K562 (cell line): Measurements from ENCODE around the gene TEX9. TPM values are rescaled to one million over a fixed set of nuclear protein-coding genes. Genes with fewer than 3 reads are reported as not detected.

Source experiments
- AFF4 ChIP-seq: sonication (generic); formaldehyde crosslinking; IDR thresholded peaks from 2 replicates; pipeline ENCODE4 v1.8.0; 2023; ENCODE audit warnings: mild to moderate bottlenecking, missing genetic modification reagents
- ELF1 ChIP-seq: fragments of 200-800 bp; sonication (Bioruptor generic); IDR thresholded peaks from 2 replicates; pipeline ENCODE4 v1.6.1; 2016; ENCODE audit warnings: missing genetic modification characterization, missing compliant biosample characterization
- ESRRA ChIP-seq: fragments of 450-650 bp; IDR thresholded peaks from 2 replicates; pipeline ENCODE4 v1.6.1; 2014; ENCODE audit warnings: low read depth, mild to moderate bottlenecking, moderate library complexity, borderline replicate concordance
- FOXK2 ChIP-seq, 2 experiments: fragments of 450-650 bp; IDR thresholded peaks in 1 of 2; conservative IDR thresholded peaks in 1 of 2; 2 replicates each; pipeline ENCODE4 v1.6.1; 2016; ENCODE audit warnings: low read depth in 2 of 2, mild to moderate bottlenecking in 1 of 2
- GATAD2A ChIP-seq: fragments of 450-650 bp; IDR thresholded peaks from 2 replicates; pipeline ENCODE4 v1.6.1; 2017
- POLR2B ChIP-seq: fragments of 450-650 bp; IDR thresholded peaks from 2 replicates; pipeline ENCODE4 v1.6.1; 2018; ENCODE audit warnings: low read depth; ENCODE audit not compliant: partially characterized antibody
- TCF7 ChIP-seq: sonication (generic); IDR thresholded peaks from 2 replicates; pipeline ENCODE4 v1.6.1; 2016; ENCODE audit warnings: antibody characterized with exemption, borderline replicate concordance
- UBTF ChIP-seq, 2 experiments: IDR thresholded peaks; 2 replicates each; pipeline ENCODE4 v1.6.1; 2012; ENCODE audit warnings: improper control_type of control experiment in 2 of 2, low read depth in 2 of 2, low read length in 2 of 2, borderline replicate concordance in 1 of 2
- ZNF511 ChIP-seq: sonication (generic); formaldehyde crosslinking; IDR thresholded peaks from 2 replicates; pipeline ENCODE4 v1.8.0; 2022; ENCODE audit warnings: mild to moderate bottlenecking, missing genetic modification reagents
- polyA plus RNA-seq, 8 experiments: library from polyadenylated mRNA; depleted of rRNA in 4 of 8; stranded (reverse) in 5 of 8; unstranded in 3 of 8; fragments of >200 nt; fragmentation: Nextera tagmentation in 2 of 8; fragmentation: Illumina TruSeq in 1 of 8; extraction: Ambion mirVana in 2 of 8; extraction: Trizol in 1 of 8; gene quantifications; 2 replicates each; pipeline versions ENCODE4 v1.2.1 to v1.2.3, GENCODE V29; 2011 to 2014; ENCODE audit warnings: inconsistent platforms in 1 of 8, missing spikeins in 1 of 8
- total RNA-seq, 7 experiments: library from RNA; depleted of rRNA in 6 of 7; stranded (reverse); fragments of >200 nt in 6 of 7; fragmentation: Illumina TruSeq in 2 of 7; extraction: Trizol in 2 of 7; gene quantifications; 2 replicates each; pipeline versions ENCODE4 v1.2.1 to v1.2.3, GENCODE V29; 2011 to 2021; ENCODE audit warnings: low replicate concordance in 1 of 7
- TF ChIP-seq, protein P1 (sequence below), 2 experiments: fragments of 200-800 bp in 1 of 2; sonication (Bioruptor generic) in 1 of 2; sonication (generic) in 1 of 2; formaldehyde crosslinking in 1 of 2; IDR thresholded peaks in 1 of 2; conservative IDR thresholded peaks in 1 of 2; 2 replicates each; pipeline versions ENCODE4 v1.5.0 to v1.6.1; 2016 to 2020; ENCODE audit warnings: missing compliant biosample characterization in 1 of 2, missing genetic modification characterization in 1 of 2, missing genetic modification reagents in 1 of 2
- TF ChIP-seq, protein P2 (sequence below): IDR thresholded peaks from 2 replicates; pipeline ENCODE4 v1.6.1; 2011; ENCODE audit not compliant: insufficient read length; ENCODE audit errors: extremely low read depth
- TF ChIP-seq, protein P3 (sequence below): sonication (generic); formaldehyde crosslinking; IDR thresholded peaks from 2 replicates; pipeline ENCODE4 v1.8.1; 2022; ENCODE audit warnings: missing genetic modification reagents
- TF ChIP-seq, protein P4 (sequence below), 2 experiments: fragments of 450-650 bp in 1 of 2; sonication (generic) in 1 of 2; formaldehyde crosslinking in 1 of 2; IDR thresholded peaks in 1 of 2; conservative IDR thresholded peaks in 1 of 2; 2 replicates each; pipeline versions ENCODE4 v1.6.1 to v1.8.1; 2016 to 2023; ENCODE audit warnings: mild to moderate bottlenecking in 2 of 2, moderate library complexity in 2 of 2, inconsistent platforms in 1 of 2, missing genetic modification reagents in 1 of 2

TEX9 gene
- total and polyA plus RNA-seq, 9 of the 15 experiments (the other 6 are each of a cell fraction or from before 2014, with no cell fraction given), result 0.93 to 3.6 (median 2.4) TPM

- TF ChIP-seq ZNF511 (CRISPR knock-in tag), result no peak
- TF ChIP-seq ESRRA, result peak; percentile 81
- no peak for TF ChIP-seq UBTF (IDR thresholded peaks at IDR 0.05; ENCODE audit: borderline replicate concordance in 1 of 2, low read depth in 2 of 2, low read length in 2 of 2)
- TF ChIP-seq TCF7, result no peak
- TF ChIP-seq POLR2B, result no peak
- TF ChIP-seq, protein P1, sequence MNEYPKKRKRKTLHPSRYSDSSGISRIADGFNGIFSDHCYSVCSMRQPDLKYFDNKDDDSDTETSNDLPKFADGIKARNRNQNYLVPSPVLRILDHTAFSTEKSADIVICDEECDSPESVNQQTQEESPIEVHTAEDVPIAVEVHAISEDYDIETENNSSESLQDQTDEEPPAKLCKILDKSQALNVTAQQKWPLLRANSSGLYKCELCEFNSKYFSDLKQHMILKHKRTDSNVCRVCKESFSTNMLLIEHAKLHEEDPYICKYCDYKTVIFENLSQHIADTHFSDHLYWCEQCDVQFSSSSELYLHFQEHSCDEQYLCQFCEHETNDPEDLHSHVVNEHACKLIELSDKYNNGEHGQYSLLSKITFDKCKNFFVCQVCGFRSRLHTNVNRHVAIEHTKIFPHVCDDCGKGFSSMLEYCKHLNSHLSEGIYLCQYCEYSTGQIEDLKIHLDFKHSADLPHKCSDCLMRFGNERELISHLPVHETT (CRISPR knock-in tag; conservative IDR thresholded peaks at IDR 0.05 in 1 of 2, IDR thresholded peaks at IDR 0.05 in 1 of 2), result no peak
- TF ChIP-seq, protein P2, sequence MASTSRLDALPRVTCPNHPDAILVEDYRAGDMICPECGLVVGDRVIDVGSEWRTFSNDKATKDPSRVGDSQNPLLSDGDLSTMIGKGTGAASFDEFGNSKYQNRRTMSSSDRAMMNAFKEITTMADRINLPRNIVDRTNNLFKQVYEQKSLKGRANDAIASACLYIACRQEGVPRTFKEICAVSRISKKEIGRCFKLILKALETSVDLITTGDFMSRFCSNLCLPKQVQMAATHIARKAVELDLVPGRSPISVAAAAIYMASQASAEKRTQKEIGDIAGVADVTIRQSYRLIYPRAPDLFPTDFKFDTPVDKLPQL, result no peak
- peak; percentile 30; the same call in 1 of the 2 replicates for TF ChIP-seq ELF1 (tag)
- TF ChIP-seq, protein P3, sequence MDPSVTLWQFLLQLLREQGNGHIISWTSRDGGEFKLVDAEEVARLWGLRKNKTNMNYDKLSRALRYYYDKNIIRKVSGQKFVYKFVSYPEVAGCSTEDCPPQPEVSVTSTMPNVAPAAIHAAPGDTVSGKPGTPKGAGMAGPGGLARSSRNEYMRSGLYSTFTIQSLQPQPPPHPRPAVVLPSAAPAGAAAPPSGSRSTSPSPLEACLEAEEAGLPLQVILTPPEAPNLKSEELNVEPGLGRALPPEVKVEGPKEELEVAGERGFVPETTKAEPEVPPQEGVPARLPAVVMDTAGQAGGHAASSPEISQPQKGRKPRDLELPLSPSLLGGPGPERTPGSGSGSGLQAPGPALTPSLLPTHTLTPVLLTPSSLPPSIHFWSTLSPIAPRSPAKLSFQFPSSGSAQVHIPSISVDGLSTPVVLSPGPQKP (CRISPR knock-in tag), result no peak
- TF ChIP-seq GATAD2A, result no peak
- no peak for TF ChIP-seq AFF4 (CRISPR knock-in tag)
- TF ChIP-seq FOXK2 (conservative IDR thresholded peaks at IDR 0.05 in 1 of 2, IDR thresholded peaks at IDR 0.05 in 1 of 2; ENCODE audit: low read depth in 2 of 2), result 0 out of 4 replicates have a peak, but pooled peaks have one; percentile 29 to 31
- TF ChIP-seq, protein P4, sequence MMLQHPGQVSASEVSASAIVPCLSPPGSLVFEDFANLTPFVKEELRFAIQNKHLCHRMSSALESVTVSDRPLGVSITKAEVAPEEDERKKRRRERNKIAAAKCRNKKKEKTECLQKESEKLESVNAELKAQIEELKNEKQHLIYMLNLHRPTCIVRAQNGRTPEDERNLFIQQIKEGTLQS (IDR thresholded peaks at IDR 0.05), result no peak
- TF ChIP-seq, protein P4 (CRISPR knock-in tag; conservative IDR thresholded peaks at IDR 0.05), result no peak
Measured at GRCh38 chr15:56320316-56320715, 44.9 kb upstream of the TEX9 start (continued).
